ENCODE results near the gene LRRC75B. TPM values are rescaled to one million over a fixed set of nuclear protein-coding genes. Genes with fewer than 3 reads are reported as not detected.
A peak's percentile ranks its signal among the peaks of the same experiment; 100 is the strongest.

LRRC75B gene
- total and polyA plus RNA-seq, 2 of the 13 experiments (the other 11 are each of a cell fraction or from before 2014, with no cell fraction given), result 11.8 to 34.8 TPM

DNA sequence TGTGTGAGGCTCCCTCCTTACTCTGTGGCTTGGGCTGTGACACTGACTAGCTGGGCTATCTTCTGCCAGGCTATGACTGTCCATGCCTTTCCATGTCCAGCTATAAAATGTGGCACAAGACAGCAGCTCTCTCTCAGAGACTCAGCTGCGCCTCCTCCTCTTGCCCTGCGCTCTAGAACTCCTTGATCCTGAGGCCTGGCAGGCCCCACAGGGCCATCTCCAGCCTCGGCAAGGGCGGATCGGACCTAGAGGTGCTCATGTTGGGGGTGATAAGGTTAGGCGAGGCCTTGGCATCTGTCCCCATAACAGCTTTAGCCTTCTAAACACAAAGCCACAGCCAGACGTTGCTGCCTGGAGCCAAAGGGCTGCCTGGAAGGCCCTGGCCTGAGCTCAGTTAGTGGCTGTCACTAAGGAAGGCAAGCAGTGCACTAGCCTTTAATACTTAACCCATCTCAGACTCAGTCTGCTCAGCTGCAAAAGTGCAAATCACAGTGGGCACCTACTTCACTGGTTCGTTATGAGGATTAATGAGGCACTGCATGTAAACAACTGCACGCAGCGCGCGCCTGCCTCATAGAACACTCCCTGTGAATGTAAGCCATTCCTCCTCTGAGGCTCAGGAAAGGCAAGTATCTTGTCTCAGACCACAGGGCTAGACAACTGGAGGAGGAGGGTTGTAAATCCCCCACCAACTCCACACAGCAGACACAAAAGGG is 39.1 kb downstream of the LRRC75B start (continued):
- TF ChIP-seq, protein P1, sequence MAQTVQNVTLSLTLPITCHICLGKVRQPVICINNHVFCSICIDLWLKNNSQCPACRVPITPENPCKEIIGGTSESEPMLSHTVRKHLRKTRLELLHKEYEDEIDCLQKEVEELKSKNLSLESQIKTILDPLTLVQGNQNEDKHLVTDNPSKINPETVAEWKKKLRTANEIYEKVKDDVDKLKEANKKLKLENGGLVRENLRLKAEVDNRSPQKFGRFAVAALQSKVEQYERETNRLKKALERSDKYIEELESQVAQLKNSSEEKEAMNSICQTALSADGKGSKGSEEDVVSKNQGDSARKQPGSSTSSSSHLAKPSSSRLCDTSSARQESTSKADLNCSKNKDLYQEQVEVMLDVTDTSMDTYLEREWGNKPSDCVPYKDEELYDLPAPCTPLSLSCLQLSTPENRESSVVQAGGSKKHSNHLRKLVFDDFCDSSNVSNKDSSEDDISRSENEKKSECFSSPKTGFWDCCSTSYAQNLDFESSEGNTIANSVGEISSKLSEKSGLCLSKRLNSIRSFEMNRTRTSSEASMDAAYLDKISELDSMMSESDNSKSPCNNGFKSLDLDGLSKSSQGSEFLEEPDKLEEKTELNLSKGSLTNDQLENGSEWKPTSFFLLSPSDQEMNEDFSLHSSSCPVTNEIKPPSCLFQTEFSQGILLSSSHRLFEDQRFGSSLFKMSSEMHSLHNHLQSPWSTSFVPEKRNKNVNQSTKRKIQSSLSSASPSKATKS (CRISPR knock-in tag; IDR thresholded peaks at IDR 0.05), result no peak
- no peak for TF ChIP-seq RBFOX2 (IDR thresholded peaks at IDR 0.05; ENCODE audit: low read depth, low read length)
- 0 out of 2 replicates have a peak, but pooled peaks have one; percentile 33 for TF ChIP-seq NR0B2 (CRISPR knock-in tag; IDR thresholded peaks at IDR 0.05)
- TF ChIP-seq ZNF687 (CRISPR knock-in tag; IDR thresholded peaks at IDR 0.05), result peak; percentile 80
- TF ChIP-seq, protein P2, sequence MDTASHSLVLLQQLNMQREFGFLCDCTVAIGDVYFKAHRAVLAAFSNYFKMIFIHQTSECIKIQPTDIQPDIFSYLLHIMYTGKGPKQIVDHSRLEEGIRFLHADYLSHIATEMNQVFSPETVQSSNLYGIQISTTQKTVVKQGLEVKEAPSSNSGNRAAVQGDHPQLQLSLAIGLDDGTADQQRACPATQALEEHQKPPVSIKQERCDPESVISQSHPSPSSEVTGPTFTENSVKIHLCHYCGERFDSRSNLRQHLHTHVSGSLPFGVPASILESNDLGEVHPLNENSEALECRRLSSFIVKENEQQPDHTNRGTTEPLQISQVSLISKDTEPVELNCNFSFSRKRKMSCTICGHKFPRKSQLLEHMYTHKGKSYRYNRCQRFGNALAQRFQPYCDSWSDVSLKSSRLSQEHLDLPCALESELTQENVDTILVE (CRISPR knock-in tag; IDR thresholded peaks at IDR 0.05), result 0 out of 2 replicates have a peak, but pooled peaks have one; percentile 31
- no peak for TF ChIP-seq ZSCAN5A (CRISPR knock-in tag; IDR thresholded peaks at IDR 0.05; ENCODE audit: borderline replicate concordance)
- TF ChIP-seq, protein P3, sequence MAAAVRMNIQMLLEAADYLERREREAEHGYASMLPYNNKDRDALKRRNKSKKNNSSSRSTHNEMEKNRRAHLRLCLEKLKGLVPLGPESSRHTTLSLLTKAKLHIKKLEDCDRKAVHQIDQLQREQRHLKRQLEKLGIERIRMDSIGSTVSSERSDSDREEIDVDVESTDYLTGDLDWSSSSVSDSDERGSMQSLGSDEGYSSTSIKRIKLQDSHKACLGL (CRISPR knock-in tag; IDR thresholded peaks at IDR 0.05), result 0 out of 2 replicates have a peak, but pooled peaks have one; percentile 22
- no peak for TF ChIP-seq ZNF484 (CRISPR knock-in tag; IDR thresholded peaks at IDR 0.05; ENCODE audit: borderline replicate concordance, low read depth)
- TF ChIP-seq ZFX (CRISPR knock-in tag; IDR thresholded peaks at IDR 0.05; ENCODE audit: low read depth), result peak; percentile 63; the same call in 1 of the 2 replicates
- TF ChIP-seq, protein P4, sequence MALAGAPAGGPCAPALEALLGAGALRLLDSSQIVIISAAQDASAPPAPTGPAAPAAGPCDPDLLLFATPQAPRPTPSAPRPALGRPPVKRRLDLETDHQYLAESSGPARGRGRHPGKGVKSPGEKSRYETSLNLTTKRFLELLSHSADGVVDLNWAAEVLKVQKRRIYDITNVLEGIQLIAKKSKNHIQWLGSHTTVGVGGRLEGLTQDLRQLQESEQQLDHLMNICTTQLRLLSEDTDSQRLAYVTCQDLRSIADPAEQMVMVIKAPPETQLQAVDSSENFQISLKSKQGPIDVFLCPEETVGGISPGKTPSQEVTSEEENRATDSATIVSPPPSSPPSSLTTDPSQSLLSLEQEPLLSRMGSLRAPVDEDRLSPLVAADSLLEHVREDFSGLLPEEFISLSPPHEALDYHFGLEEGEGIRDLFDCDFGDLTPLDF (CRISPR knock-in tag; IDR thresholded peaks at IDR 0.05), result no peak
- TF ChIP-seq CC2D1A (CRISPR knock-in tag; IDR thresholded peaks at IDR 0.05), result peak; percentile 40; the same call in 1 of the 2 replicates
- no peak for TF ChIP-seq ZNF124 (CRISPR knock-in tag; IDR thresholded peaks at IDR 0.05)
- TF ChIP-seq PITX1 (CRISPR knock-in tag; IDR thresholded peaks at IDR 0.05), result peak; percentile 30; the same call in 1 of the 2 replicates
- no peak for TF ChIP-seq ZNF570 (CRISPR knock-in tag; IDR thresholded peaks at IDR 0.05; ENCODE audit: borderline replicate concordance)
- no peak for TF ChIP-seq FOXA1 (IDR thresholded peaks at IDR 0.05)
- peak; percentile 57; the same call in 1 of the 2 replicates for TF ChIP-seq FOXA1 (CRISPR knock-in tag; IDR thresholded peaks at IDR 0.05)
- TF ChIP-seq POLR2G (IDR thresholded peaks at IDR 0.05; ENCODE audit: low read depth, low read length), result peak; percentile 9

All from HepG2 (cell line).